HepG2 (cell line): Measurements from ENCODE around the gene NEUROD1.

Experiments used
- CREB3 ChIP-seq: sonication (generic); formaldehyde crosslinking; IDR thresholded peaks from 2 replicates; pipeline ENCODE4 v1.5.0; 2020; ENCODE audit warnings: missing genetic modification reagents
- MTA3 ChIP-seq: sonication (generic); formaldehyde crosslinking; IDR thresholded peaks from 2 replicates; pipeline ENCODE4 v1.4.0; 2020; ENCODE audit warnings: missing genetic modification reagents
- REST ChIP-seq, 2 experiments: IDR thresholded peaks; 2 replicates each; pipeline ENCODE4 v1.6.1; 2011 to 2012; ENCODE audit warnings: low read length in 2 of 2, borderline replicate concordance in 1 of 2, low read depth in 1 of 2, mild to moderate bottlenecking in 1 of 2, moderate library complexity in 1 of 2
- ZNF160 ChIP-seq: sonication (generic); formaldehyde crosslinking; IDR thresholded peaks from 2 replicates; pipeline ENCODE4 v1.8.0; 2022; ENCODE audit warnings: mild to moderate bottlenecking, inconsistent platforms, missing genetic modification reagents

GRCh38 chr2:181697126-181697525, 16.8 kb upstream of the NEUROD1 start:
- no peak for TF ChIP-seq MTA3 (CRISPR knock-in tag)
- no peak for TF ChIP-seq REST (IDR thresholded peaks at IDR 0.05; ENCODE audit: borderline replicate concordance in 1 of 2, low read depth in 1 of 2, low read length in 2 of 2)
- TF ChIP-seq CREB3 (CRISPR knock-in tag): no peak
- no peak for TF ChIP-seq ZNF160 (CRISPR knock-in tag)
